ENCODE data around the gene TPCN1.

GRCh38 chr12:113247123-113248050, 26.1 kb downstream of the TPCN1 start:
- TF ChIP-seq, protein P1, sequence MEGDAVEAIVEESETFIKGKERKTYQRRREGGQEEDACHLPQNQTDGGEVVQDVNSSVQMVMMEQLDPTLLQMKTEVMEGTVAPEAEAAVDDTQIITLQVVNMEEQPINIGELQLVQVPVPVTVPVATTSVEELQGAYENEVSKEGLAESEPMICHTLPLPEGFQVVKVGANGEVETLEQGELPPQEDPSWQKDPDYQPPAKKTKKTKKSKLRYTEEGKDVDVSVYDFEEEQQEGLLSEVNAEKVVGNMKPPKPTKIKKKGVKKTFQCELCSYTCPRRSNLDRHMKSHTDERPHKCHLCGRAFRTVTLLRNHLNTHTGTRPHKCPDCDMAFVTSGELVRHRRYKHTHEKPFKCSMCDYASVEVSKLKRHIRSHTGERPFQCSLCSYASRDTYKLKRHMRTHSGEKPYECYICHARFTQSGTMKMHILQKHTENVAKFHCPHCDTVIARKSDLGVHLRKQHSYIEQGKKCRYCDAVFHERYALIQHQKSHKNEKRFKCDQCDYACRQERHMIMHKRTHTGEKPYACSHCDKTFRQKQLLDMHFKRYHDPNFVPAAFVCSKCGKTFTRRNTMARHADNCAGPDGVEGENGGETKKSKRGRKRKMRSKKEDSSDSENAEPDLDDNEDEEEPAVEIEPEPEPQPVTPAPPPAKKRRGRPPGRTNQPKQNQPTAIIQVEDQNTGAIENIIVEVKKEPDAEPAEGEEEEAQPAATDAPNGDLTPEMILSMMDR (IDR thresholded peaks at IDR 0.05): no peak
- TF ChIP-seq POLR2AphosphoS5 (IDR thresholded peaks at IDR 0.05): no peak
- no peak for TF ChIP-seq POLR2A (IDR thresholded peaks at IDR 0.05)
- TF ChIP-seq EP300 (IDR thresholded peaks at IDR 0.05; ENCODE audit: low read depth): no peak

All from transverse colon (tissue), 4 donors.